HG02885 (cell line): Measurements from ENCODE around the gene RAVER2.

Source experiments
- ATAC-seq: cut with Tn5 transposase; IDR thresholded peaks from one replicate; pipeline ENCODE4 v1.9.1; 2021; ENCODE audit warnings: mild to moderate bottlenecking; ENCODE audit not compliant: unreplicated experiment, poor library complexity

The RAVER2 gene

GRCh38 chr1:64872067-64872466 lies 127.2 kb downstream of the RAVER2 start:
- no peak for ATAC-seq

GRCh38 chr1:64873576-64873975 lies 128.7 kb downstream of the RAVER2 start:
- no peak for ATAC-seq

- no peak for ATAC-seq
Measured at GRCh38 chr1:64874666-64875065, 129.8 kb downstream of the RAVER2 start.

- ATAC-seq = no peak
Measured at GRCh38 chr1:64875101-64875500, 130.2 kb downstream of the RAVER2 start.

GRCh38 chr1:64875606-64876005 lies 130.7 kb downstream of the RAVER2 start:
- ATAC-seq = no peak

- ATAC-seq = no peak
Measured at GRCh38 chr1:64877151-64877550, 132.3 kb downstream of the RAVER2 start.

- no peak for ATAC-seq
Measured at GRCh38 chr1:64877598-64877997, 132.7 kb downstream of the RAVER2 start.

GRCh38 chr1:64878090-64878489 lies 133.2 kb downstream of the RAVER2 start:
- ATAC-seq = no peak

- no peak for ATAC-seq
Measured at GRCh38 chr1:64878931-64879611, 134.2 kb downstream of the RAVER2 start.

GRCh38 chr1:64880449-64880848 lies 135.6 kb downstream of the RAVER2 start:
- ATAC-seq = no peak

- ATAC-seq = no peak
Measured at GRCh38 chr1:64881281-64881680, 136.4 kb downstream of the RAVER2 start.
